ENCODE results near the gene DIPK1C. TPM values are rescaled to one million over a fixed set of nuclear protein-coding genes. Genes with fewer than 3 reads are reported as not detected.

The DIPK1C gene
- polyA plus RNA-seq, 1 donor (not counting 4 experiments of a cell fraction or from before 2014, with no cell fraction given) = not detected

GRCh38 chr18:74399091-74399887, 57.8 kb downstream of the DIPK1C start:
- no peaks in the 10 kb centered on the region for H3K36me3 ChIP-seq (ENCODE audit: control insufficient read depth in 2 of 2, extremely low read depth in 1 of 2, insufficient read depth in 2 of 2, low read length in 2 of 2)
- H3K27me3 ChIP-seq (ENCODE audit: control insufficient read depth, extremely low read depth, insufficient read depth, low read length) = no peaks in the 10 kb centered on the region
- no peaks in the 10 kb centered on the region for H3K9me1 ChIP-seq (ENCODE audit: control insufficient read depth, extremely low read depth, insufficient read depth, low read length)
- H3K9me3 ChIP-seq (ENCODE audit: control insufficient read depth, low read depth, low read length) = no peaks in the 10 kb centered on the region
- DNase-seq (ENCODE audit: low read depth, low spot score) (no peak), FAIRE-seq (no peak)
- no peak overlapping the region for H3K9ac ChIP-seq (ENCODE audit: control insufficient read depth, extremely low read depth, insufficient read depth, low read length)
- dilution Hi-C loops (cut with MboI; ENCODE audit: extremely low pct_ligation_motif_present, low sequenced_read_pairs) = no loop called here
- no peaks in the 10 kb centered on the region for H4K20me1 ChIP-seq (ENCODE audit: control insufficient read depth, extremely low read depth, insufficient read depth, low read length)
- H3K4me2 ChIP-seq (ENCODE audit: control insufficient read depth, extremely low read depth, insufficient read depth, low read depth, low read length) = no peak overlapping the region
- no peaks in the 10 kb centered on the region for H3K4me1 ChIP-seq (ENCODE audit: control insufficient read depth, extremely low read depth, insufficient read depth, low read length)
- no peak overlapping the region for H3K27ac ChIP-seq (ENCODE audit: control insufficient read depth, insufficient read depth, low read length)
- TF ChIP-seq CTCF (optimal IDR thresholded peaks at IDR 0.05 in 1 of 3, IDR thresholded peaks at IDR 0.05 in 1 of 3, conservative IDR thresholded peaks at IDR 0.05 in 1 of 3; ENCODE audit: extremely low read depth in 1 of 3, insufficient read depth in 2 of 3, low read length in 3 of 3) (no peak), EZH2 (IDR thresholded peaks at IDR 0.05; ENCODE audit: low read length) (no peak)
- no peak overlapping the region for H3K4me3 ChIP-seq (ENCODE audit: control insufficient read depth in 2 of 3, extremely low read depth in 1 of 3, insufficient read depth in 2 of 3, low read depth in 1 of 3, low read length in 3 of 3)
- H2AFZ ChIP-seq (ENCODE audit: control insufficient read depth, low read length) = no peak overlapping the region
- no peaks in the 10 kb centered on the region for H3K79me2 ChIP-seq (ENCODE audit: control insufficient read depth, insufficient read depth, low read length)

DNA sequence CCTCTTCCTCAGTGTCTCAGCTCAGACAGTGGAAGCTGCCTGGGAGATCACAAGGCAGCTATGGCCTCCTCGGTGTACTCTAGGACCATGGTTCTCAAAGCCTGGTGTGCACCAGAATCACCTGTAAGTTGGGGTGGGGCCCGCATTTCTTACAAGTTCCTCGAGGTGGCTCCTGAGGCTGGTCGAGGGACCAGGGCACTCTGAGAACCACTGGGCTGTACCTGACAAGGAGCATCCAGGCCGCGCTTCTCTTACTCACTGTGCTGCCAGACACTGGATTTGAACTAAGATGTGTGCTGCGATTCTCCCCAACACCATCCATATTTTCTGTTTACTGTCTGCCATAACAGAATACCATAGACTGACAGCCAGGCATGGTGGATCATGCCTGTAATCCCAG, 59.5 kb downstream of the DIPK1C start:
- H3K4me3 ChIP-seq (ENCODE audit: control insufficient read depth in 2 of 3, extremely low read depth in 1 of 3, insufficient read depth in 2 of 3, low read depth in 1 of 3, low read length in 3 of 3) = no peak overlapping the region
- dilution Hi-C loops (cut with MboI; ENCODE audit: extremely low pct_ligation_motif_present, low sequenced_read_pairs) = no loop called here
- no peaks in the 10 kb centered on the region for H3K36me3 ChIP-seq (ENCODE audit: control insufficient read depth in 2 of 2, extremely low read depth in 1 of 2, insufficient read depth in 2 of 2, low read length in 2 of 2)
- H3K9ac ChIP-seq (ENCODE audit: control insufficient read depth, extremely low read depth, insufficient read depth, low read length) = no peak overlapping the region
- H4K20me1 ChIP-seq (ENCODE audit: control insufficient read depth, extremely low read depth, insufficient read depth, low read length) = no peaks in the 10 kb centered on the region
- H3K27ac ChIP-seq (ENCODE audit: control insufficient read depth, insufficient read depth, low read length) = no peak overlapping the region
- H2AFZ ChIP-seq (ENCODE audit: control insufficient read depth, low read length) = no peak overlapping the region
- H3K79me2 ChIP-seq (ENCODE audit: control insufficient read depth, insufficient read depth, low read length) = no peaks in the 10 kb centered on the region
- DNase-seq (ENCODE audit: low read depth, low spot score) (no peak), FAIRE-seq (no peak)
- no peaks in the 10 kb centered on the region for H3K4me1 ChIP-seq (ENCODE audit: control insufficient read depth, extremely low read depth, insufficient read depth, low read length)
- TF ChIP-seq CTCF (optimal IDR thresholded peaks at IDR 0.05 in 1 of 3, IDR thresholded peaks at IDR 0.05 in 1 of 3, conservative IDR thresholded peaks at IDR 0.05 in 1 of 3; ENCODE audit: extremely low read depth in 1 of 3, insufficient read depth in 2 of 3, low read length in 3 of 3) (no peak), EZH2 (IDR thresholded peaks at IDR 0.05; ENCODE audit: low read length) (no peak)
- H3K9me1 ChIP-seq (ENCODE audit: control insufficient read depth, extremely low read depth, insufficient read depth, low read length) = no peaks in the 10 kb centered on the region
- H3K4me2 ChIP-seq (ENCODE audit: control insufficient read depth, extremely low read depth, insufficient read depth, low read depth, low read length) = no peak overlapping the region
- H3K9me3 ChIP-seq (ENCODE audit: control insufficient read depth, low read depth, low read length) = no peaks in the 10 kb centered on the region
- H3K27me3 ChIP-seq (ENCODE audit: control insufficient read depth, extremely low read depth, insufficient read depth, low read length) = no peaks in the 10 kb centered on the region

All from keratinocyte (primary cell).